Activated naive CD4-positive, alpha-beta T cell treated with Interleukin-2 at 50 U/mL for 16 hours (primary cell): Measurements from ENCODE around the gene FBXO22.
"Not testable (repeated sequence)": the region's sequence is repeated elsewhere in the genome, so short reads cannot be mapped to it uniquely, and the experiment has no call there.

Experiments
- DNase-seq: peaks from one replicate; pipeline ENCODE4 v3.0.0-alpha.2; 2020

FBXO22 gene

DNA sequence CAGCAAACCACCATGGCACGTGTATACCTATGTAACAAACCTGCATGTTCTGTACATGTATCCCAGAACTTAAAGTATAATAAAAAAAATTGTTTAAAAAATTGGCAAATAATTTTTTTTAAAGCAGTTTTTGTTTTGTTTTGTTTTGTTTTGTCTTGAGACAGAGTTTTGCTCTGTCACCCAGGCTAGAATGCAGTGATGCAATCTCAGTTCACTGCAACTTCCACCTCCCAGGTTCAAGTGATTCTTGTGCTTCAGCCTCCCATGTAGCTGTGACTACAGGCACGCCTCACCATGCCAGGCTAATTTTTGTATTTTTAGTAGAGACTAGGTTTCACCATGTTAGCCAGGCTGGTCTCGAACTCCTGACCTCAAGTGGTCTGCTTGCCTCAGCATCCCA, 81.0 kb downstream of the FBXO22 start:
- not testable (repeated sequence) for DNase-seq

DNA sequence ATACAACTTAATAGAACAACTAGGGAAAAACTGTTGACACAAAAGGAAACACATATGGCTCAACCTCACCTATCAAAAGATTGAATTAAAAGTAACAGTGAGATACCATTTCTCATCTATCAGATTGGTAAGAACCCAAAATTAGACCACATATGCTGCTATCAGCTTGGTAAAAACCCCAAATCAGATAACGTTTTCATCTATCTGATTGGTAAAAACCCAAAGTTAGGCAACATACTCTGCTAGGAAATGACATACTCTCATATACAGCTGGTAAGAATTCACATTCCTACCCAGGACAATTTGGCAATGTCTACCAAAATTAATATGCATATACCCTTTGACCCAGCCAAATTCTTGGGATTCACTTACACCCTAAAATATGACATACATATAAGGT, 82.3 kb downstream of the FBXO22 start:
- DNase-seq = no peak

DNA sequence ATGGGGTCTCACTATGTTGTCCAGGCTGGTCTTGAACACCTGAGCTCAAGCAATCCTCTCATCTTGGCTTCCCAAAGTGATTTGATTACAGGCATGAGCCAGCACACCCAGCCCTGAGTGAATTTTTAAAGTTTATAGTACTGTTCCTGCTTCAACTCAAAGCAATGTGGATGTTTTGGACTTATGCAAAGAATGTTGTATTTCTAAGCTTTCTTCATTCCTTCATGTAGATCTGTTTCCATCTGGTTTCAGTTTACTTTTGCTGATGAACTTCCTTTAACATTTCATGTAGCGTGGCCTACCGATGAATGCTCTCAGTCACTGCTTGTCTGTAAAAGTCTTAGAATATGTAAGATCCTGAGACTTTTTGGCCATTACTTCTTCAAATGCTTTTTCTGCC, 85.4 kb downstream of the FBXO22 start:
- no peak for DNase-seq

DNA sequence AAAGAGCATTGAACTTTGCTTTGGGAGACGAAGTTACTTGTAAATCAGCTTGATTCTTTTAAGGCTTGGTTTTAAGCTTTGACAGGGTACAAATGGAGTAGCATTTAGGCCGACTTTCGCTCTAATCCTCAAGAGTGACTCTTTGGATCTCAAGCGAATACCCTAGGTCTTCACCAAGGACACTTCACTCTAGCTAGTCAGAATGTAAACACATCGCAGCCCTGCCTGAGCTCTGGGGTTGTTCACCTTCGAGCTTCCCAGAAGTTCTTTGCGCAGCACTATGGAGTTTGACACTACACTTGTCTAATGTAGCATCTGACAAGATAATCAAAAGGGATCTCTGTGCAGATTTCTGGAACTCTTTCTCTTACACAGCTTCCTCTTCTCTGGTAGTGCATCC, 86.2 kb downstream of the FBXO22 start:
- no peak for DNase-seq
